Kidney (tissue), 14 donors: ENCODE data around the gene CHST13. TPM values are rescaled to one million over a fixed set of nuclear protein-coding genes. Genes with fewer than 3 reads are reported as not detected.
"Not testable (repeated sequence)": the region's sequence is repeated elsewhere in the genome, so short reads cannot be mapped to it uniquely, and the experiment has no call there.

Source experiments
- DNase-seq, 5 donors: peaks; one replicate each; pipeline ENCODE4 v3.0.0-alpha.2; 2013 to 2020
- FAIRE-seq: peaks from 2 replicates; lab custom pipeline; 2012; peaks lifted over from hg19 to GRCh38; lab: Jason Lieb, UNC
- H3K27ac ChIP-seq, 2 donors: one replicate each; pipeline ENCODE4 v1.7.0; 2013; ENCODE audit warnings: low read depth in 2 of 2, low read length in 2 of 2, inconsistent platforms in 1 of 2
- H3K27me3 ChIP-seq: one replicate; pipeline ENCODE4 v1.7.1; 2013; ENCODE audit warnings: low read length, inconsistent platforms; ENCODE audit not compliant: control insufficient read depth, insufficient read depth
- H3K36me3 ChIP-seq, 3 donors: one replicate each; pipeline versions ENCODE4 v1.7.0 to v1.7.1; 2013; ENCODE audit warnings: low read length in 3 of 3, control low read depth in 1 of 3, inconsistent platforms in 1 of 3; ENCODE audit not compliant: insufficient read depth in 3 of 3, control insufficient read depth in 2 of 3
- H3K4me1 ChIP-seq, 3 donors: one replicate each; pipeline versions ENCODE4 v1.7.0 to v1.7.1; 2013; ENCODE audit warnings: low read length in 3 of 3, inconsistent platforms in 1 of 3, low read depth in 1 of 3; ENCODE audit not compliant: control insufficient read depth in 2 of 3, insufficient read depth in 2 of 3
- H3K4me3 ChIP-seq, 3 donors: one replicate each; pipeline versions ENCODE4 v1.7.0 to v1.8.1; 2013; ENCODE audit warnings: low read length in 3 of 3, control low read depth in 1 of 3, inconsistent platforms in 1 of 3
- H3K9ac ChIP-seq, 3 donors: one replicate each; pipeline versions ENCODE4 v1.7.0 to v1.7.1; 2013; ENCODE audit warnings: low read length in 3 of 3, control low read depth in 1 of 3, inconsistent platforms in 1 of 3
- H3K9me3 ChIP-seq, 3 donors: one replicate each; pipeline versions ENCODE4 v1.7.0 to v1.7.1; 2013; ENCODE audit warnings: low read length in 3 of 3, control low read depth in 1 of 3, inconsistent platforms in 1 of 3; ENCODE audit not compliant: control insufficient read depth in 2 of 3, insufficient read depth in 1 of 3
- CTCF ChIP-seq: IDR thresholded peaks from 3 replicates; pipeline ENCODE4 v1.5.1; 2012; ENCODE audit warnings: mild to moderate bottlenecking, moderate library complexity, borderline replicate concordance; ENCODE audit not compliant: insufficient read depth; ENCODE audit errors: extremely low read depth
- intact Hi-C: fragments of 100-400 bp; cut with DNase I; formaldehyde crosslinking; loops from one replicate; pipeline ENCODE4 v1.11.1; 2022
- polyA plus RNA-seq: library from polyadenylated mRNA; stranded (reverse); fragments of 350-450 nt; fragmentation: Illumina TruSeq; extraction: RNeasy Lipid Tissue Mini Kit (QIAGEN cat#74804); gene quantifications from one replicate; pipeline ENCODE4 v1.2.3, GENCODE V29; 2014; ENCODE audit warnings: low read depth, low replicate concordance; ENCODE audit not compliant: insufficient read depth
- total RNA-seq: library from RNA; stranded (reverse); fragmentation: NEBNext Ultra II Directional; extraction: Animal tissue kit (Norgen Biotek cat#: 25700); gene quantifications from one replicate; pipeline ENCODE4 v1.2.1, GENCODE V29; 2021
- donor health status: control.
- donor health status: control.
- donor health status: control.
- donor health status: control.
- donor health status: control.
- donor health status: DM: yes; HTN: yes; CAD: no.
- donor health status: Normal renal cell carcinoma (clear cell type).

CHST13 gene
- total and polyA plus RNA-seq, 2 donors from 2014 or later = 3.3 to 7.0 TPM

GRCh38 chr3:126533506-126533905 is 9.6 kb downstream of the CHST13 start:
- DNase-seq (no peak), FAIRE-seq (no peak)
- no peak overlapping the region for H3K4me3 ChIP-seq
- no peak overlapping the region for H3K9ac ChIP-seq
- no peak for TF ChIP-seq CTCF
- no peaks in the 10 kb centered on the region for H3K36me3 ChIP-seq
- no peaks in the 10 kb centered on the region for H3K9me3 ChIP-seq
- intact Hi-C loops = no loop called here
- H3K27ac ChIP-seq = no peak overlapping the region
- peaks cover 0 to 6% (median under 1%) of the 10 kb centered on the region in 3 donors for H3K4me1 ChIP-seq
- H3K27me3 ChIP-seq = no peaks in the 10 kb centered on the region

GRCh38 chr3:126534716-126535115 is 10.8 kb downstream of the CHST13 start:
- H3K27ac ChIP-seq, H3K9ac ChIP-seq, FAIRE-seq, intact Hi-C loops, H3K4me3 ChIP-seq, H3K27me3 ChIP-seq, H3K9me3 ChIP-seq, H3K4me1 ChIP-seq, H3K36me3 ChIP-seq: not testable (repeated sequence)
- peak in 1 of 5 donors; percentile 55 for DNase-seq

- Histone ChIP-seq H3K27ac (no peak overlapping the region), H3K27me3 (peaks cover 4% of the 10 kb centered on the region), H3K4me1 (peaks cover 0 to 4% (median 2%) of the 10 kb centered on the region in 3 donors), H3K9me3 (no peaks in the 10 kb centered on the region), H3K4me3 (no peak overlapping the region), H3K36me3 (no peaks in the 10 kb centered on the region), H3K9ac (no peak overlapping the region)
- DNase-seq (peak in 2 of 5 donors; percentile 15 to 26), FAIRE-seq (no peak)
- intact Hi-C loops = no loop called here
- no peak for TF ChIP-seq CTCF
Observed at GRCh38 chr3:126535636-126536035, 11.7 kb downstream of the CHST13 start.

DNA sequence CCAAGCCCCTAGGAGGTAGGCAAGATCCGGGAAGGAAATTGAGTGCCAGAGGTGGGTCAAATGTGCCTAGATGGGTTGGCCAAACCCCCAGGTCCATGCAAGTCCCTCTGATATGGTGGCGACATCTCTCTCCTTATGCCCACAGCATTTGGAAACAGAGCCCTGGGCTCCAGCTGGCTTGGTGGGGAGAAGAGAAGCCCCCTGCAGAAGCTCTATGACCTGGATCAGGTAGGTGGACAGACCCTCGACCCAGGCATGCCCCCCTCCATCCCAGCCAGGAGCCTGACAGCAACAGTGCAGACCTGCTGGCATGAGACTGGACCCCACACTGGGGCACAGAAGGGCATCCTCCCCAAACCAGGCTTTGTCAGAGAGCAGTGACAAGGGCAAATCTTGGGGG is 12.2 kb downstream of the CHST13 start:
- Histone ChIP-seq H3K27me3 (peaks cover 5% of the 10 kb centered on the region), H3K36me3 (no peaks in the 10 kb centered on the region), H3K4me3 (no peak overlapping the region), H3K9ac (no peak overlapping the region), H3K9me3 (no peaks in the 10 kb centered on the region), H3K4me1 (peaks cover 0 to 3% (median 3%) of the 10 kb centered on the region in 3 donors), H3K27ac (no peak overlapping the region)
- DNase-seq (peak in 2 of 5 donors; percentile 15 to 45), FAIRE-seq (no peak)
- TF ChIP-seq CTCF = no peak
- intact Hi-C loops = no loop called here
